GM04503 (cell line): ENCODE results near the gene NUBPL.
A peak's percentile ranks its signal among the peaks of the same experiment; 100 is the strongest.
"Not testable (repeated sequence)": the region's sequence is repeated elsewhere in the genome, so short reads cannot be mapped to it uniquely, and the experiment has no call there.

Source experiments
- DNase-seq: peaks from one replicate; pipeline ENCODE4 v3.0.0-alpha.2; 2012; ENCODE audit warnings: low read depth

Gene NUBPL

GRCh38 chr14:31677052-31677451, 115.8 kb downstream of the NUBPL start:
- no peak for DNase-seq

DNA sequence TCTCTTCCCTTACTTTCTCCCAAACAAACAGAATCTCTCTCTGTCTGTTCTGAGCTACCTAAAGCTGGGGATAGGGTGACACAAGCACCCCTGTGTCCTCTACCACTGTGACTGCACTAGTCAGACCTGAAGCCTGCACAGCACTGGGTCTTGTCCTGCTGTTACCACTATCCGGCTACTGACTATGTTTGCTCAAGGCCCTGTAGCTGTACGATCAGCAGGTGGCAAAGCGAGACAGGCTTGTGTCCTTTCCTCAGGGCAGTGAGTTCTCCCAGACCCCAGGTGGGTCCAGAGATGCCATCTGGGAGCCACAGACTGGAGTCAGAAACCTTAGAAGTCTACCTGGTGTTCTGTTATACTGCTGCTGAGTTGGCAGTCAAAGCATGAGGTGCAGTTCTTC, 116.4 kb downstream of the NUBPL start:
- no peak for DNase-seq

DNA sequence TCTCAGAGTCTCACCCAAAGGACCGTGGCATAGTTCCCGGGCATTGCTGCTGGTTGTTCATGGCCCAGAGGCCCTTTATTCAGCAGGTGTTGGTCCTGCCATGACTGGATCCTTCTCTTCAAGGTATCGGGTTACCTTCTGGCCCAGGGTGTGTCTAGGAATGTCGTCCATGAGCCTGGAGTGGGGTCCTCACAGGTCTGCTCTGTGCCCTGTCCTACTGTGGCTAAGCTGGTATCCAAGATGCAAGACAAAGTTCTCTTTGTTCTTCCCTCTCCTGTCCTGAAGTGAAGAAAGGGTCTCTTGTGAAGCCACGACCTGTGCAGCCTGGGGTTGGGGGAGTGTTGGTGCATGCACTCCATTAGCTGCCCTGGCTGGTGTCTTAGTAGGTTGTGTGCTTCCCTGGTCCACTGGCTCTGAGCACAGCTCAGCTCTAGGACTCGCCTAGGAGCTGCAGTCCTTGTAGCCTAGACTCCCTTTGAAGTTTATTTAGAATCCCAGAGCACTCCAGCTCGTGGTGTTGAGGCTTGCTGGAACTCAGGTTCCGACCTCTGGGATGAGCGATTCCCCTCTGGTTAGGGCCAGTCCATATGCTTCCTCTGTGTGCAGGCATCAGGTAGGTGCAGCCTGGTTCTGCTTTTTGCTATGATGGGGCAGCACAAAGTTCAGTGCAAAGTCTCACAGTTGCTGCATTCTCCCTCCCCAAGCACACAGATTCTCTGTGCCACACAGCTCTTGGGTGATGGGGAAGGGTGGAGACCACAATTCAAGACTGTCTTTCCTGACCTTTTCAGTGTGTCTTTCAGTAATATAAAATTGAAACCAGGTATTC, 117.4 kb downstream of the NUBPL start:
- no peak for DNase-seq

GRCh38 chr14:31682768-31683167, 121.6 kb downstream of the NUBPL start:
- DNase-seq: no peak

- DNase-seq: no peak
These were observed 126.5 kb downstream of the NUBPL start for GRCh38 chr14:31687726-31688125.

DNA sequence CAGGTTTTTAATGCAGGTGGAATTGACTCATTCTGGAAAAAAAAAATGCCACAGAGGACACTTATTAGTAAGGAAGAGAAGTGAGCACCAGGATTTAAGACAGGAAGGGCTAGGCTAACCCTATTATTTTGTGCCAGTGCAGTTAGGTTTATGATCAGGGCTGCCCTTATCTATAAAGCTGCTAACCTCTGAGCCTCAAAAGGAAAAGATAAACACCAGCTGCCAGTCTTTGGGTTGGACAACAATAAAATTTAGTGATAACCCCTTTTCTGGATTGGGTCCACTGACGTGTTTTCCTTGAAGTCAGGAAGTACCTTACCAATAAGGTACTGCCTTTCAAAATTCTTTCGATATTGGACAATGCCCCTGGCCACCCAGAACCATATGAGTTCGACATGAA, 128.9 kb downstream of the NUBPL start:
- no peak for DNase-seq

DNA sequence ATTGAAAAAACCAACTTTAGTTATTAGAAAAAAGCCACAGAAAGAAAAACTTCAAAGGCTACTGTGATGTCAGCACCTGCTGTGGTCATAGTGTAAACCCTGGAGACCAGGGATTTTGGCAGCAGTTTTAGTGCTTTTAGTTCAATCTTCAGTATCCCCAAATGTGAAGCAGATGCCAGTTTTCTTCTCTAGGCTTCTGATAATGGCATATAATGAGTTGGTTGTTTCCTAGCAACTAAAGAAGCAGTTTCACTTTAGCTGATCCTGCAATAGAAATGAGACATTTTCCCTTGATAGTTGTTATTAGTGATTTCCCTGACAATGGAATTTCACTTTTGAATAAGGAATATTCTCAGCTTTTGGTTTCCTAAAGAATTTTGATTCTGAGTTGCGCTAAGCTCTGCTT, 131.2 kb downstream of the NUBPL start:
- DNase-seq: peak; percentile 22

GRCh38 chr14:31696378-31696777, 135.2 kb downstream of the NUBPL start:
- no peak for DNase-seq

- no peak for DNase-seq
These were observed 138.6 kb downstream of the NUBPL start for GRCh38 chr14:31699809-31700208.

GRCh38 chr14:31700282-31701074, 139.3 kb downstream of the NUBPL start:
- no peak for DNase-seq

DNA sequence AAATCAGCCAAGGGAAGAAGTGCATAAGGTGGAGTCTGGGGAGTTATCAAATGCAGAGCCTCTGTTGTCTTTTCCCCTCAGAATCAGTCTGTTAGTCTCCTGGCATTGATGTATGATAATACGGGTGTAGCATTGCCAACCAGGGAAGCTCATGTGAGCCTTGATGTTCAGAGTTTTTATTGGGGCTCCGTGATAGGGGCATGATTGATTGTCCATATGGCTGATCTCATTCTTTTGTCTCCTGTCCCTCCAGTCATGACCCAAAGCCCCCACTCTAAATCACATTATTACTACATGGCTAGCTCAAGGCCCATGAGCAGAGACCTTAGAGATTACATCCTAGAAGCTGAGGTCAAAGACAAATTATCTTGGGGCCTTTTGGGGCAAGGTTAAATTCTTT, 140.9 kb downstream of the NUBPL start:
- DNase-seq: no peak

- DNase-seq: no peak
These were observed 141.9 kb downstream of the NUBPL start for GRCh38 chr14:31703056-31703455.

GRCh38 chr14:31705731-31706130, 144.5 kb downstream of the NUBPL start:
- DNase-seq: no peak

DNA sequence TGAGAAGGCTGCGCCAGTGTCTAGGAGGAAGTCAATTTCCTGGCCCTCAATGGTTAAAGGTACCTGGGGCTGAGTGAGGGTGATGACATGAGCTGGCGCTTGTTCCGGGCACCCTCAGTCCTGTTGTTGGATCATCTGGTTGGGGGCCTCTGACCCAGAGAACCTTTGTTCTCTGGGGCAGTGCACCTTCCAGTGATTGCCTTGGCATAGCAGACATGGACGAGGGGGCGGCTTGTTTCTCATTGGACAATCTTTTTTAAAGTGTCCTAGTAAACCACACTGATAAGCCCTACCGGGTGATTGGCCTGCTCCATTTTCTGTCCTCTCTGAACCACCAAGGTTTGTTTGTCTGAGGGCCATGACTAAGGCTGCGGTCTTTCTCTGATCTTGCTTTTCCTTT, 147.5 kb downstream of the NUBPL start:
- not testable (repeated sequence) for DNase-seq

GRCh38 chr14:31712244-31713127, 151.3 kb downstream of the NUBPL start:
- DNase-seq: no peak

DNA sequence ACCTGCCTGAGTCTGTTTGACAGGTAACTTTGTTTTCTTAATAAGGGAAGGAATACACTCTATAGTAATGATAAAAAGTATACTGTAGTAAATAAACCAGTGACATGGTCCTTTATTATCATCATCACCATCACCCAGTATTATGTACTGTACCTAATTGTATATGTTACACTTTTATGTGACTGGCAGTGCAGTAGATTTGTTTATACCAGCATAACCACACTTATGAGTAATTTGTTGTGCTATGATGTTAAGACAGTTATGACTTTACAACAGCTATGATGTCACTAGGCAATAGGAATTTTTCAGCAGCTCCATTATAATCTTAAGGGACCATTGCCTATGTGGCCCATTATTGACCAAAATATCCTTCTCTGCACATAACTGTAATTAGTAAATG, 155.0 kb downstream of the NUBPL start:
- no peak for DNase-seq

DNA sequence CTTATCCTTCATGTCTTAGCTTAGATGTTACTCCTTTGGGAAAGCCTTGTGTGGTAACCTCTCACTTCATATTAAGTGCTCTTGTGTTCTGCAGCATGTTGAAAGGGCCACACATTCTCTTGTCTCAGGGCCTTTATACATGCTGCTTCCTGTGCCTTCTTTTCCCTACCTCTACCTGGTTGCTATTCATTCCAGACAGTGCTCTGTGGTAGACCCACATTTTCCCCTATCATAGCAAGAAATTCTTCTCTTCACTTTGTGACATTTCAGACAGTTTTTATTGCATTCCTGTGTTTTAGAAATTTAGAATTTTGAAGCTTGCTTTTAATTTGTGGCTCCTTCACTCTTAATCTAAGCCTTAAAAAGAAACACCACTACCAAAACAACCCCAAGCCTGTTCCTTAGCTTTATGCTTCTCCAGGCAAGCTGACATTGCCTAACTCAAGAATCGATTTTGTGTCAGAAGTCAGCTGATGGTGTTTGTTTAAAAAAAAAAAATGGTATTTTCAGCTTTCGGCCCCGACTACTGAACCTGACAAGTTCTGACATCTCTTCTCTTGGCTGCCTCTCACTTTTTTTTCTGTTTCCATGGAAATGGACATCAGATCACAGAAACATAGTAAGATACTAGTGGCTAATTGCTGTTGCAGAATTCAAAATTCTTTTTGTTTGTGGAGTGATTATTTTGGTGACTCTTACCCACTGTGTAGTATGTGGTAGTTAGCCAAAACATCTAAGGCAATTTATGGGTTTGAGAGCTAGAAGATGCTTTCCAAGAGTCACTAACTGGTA, 156.3 kb downstream of the NUBPL start:
- DNase-seq: peak; percentile 21

GRCh38 chr14:31718585-31718984, 157.4 kb downstream of the NUBPL start:
- no peak for DNase-seq

DNA sequence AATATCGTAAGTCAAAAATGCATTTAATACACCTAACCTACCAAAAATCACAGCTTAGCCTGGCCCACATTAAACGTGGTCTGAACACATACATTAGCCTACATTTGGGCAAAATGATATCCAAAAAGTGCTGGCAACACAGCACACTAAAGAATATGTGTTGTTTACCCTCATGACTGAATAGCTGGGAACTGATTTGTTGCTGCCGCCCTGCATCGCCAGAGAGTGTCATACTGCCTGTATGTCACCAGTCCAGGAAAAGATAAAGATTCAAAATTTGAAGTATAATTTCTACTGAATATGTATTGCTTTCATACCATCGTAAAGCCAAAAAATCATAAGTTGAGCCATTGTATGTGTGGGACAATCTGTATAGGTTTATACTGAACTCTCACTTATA, 157.8 kb downstream of the NUBPL start:
- no peak for DNase-seq

DNA sequence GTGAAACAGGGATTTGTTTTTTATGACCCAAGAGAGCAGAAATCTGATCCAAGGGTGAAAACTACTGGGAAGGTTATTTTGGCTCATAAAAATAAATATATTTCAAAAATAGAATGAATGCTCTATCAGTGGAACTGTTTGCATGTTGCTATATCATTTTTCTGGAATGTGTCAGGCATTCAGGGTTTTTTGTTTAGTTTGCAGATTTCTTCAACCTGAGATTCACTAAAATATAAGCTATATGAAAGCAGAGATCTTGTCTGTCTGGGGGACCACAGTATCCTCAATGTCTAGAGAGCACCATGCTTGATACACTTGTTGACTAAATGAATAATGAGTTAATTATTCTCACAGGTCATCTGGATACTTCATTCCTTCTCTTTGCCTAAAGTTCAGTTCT, 165.1 kb downstream of the NUBPL start:
- no peak for DNase-seq

DNA sequence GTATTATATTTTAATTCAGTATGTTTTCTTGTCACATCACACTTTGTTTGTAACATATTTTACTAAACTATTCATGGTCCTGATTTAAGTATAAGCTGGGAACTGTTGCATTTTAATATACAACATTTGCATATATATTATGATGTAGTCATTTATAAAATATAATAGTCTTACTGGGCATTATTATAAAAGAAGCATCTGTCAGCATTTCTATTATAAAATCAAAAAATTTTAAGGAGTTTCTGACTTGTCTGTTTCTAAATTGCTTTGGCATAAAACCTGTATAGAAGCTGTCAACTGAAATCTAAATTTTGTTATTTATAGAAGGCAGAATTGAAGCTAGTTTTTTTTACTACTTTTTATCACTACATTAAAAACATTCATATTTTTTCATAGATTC, 166.6 kb downstream of the NUBPL start:
- no peak for DNase-seq

DNA sequence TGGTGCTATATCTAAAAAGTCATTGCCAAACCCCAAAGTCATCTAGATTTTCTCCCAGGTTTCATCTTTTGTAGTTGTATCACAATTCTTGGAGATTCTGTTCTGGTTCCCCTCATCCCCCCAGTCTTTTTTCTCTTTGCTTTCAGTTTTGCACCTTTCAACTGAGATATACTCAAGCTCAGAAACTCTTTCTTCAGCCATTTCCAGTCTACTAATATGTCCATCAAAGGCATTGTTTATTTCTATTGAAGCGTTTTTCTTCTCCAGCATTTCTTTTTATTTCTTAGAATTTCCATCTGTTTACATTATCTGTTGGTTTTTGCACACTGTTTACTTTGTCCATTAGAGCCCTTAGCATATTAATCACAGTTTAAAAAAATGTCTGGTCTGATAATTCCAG, 179.5 kb downstream of the NUBPL start:
- no peak for DNase-seq
